Measurements from ENCODE around the gene NRL.

GRCh38 chr14:24141097-24141880 is 26.5 kb upstream of the NRL start, which contains the start of gene EMC9:
- TF ChIP-seq FOXM1 (IDR thresholded peaks at IDR 0.05; ENCODE audit: low read depth) = peak; percentile 87
- no peak for TF ChIP-seq FOXM1 (CRISPR knock-in tag; IDR thresholded peaks at IDR 0.05; ENCODE audit: low read depth)
- TF ChIP-seq CTCF (IDR thresholded peaks at IDR 0.05 in 2 of 3, conservative IDR thresholded peaks at IDR 0.05 in 1 of 3; ENCODE audit: insufficient read depth in 2 of 3, low read depth in 1 of 3, low read length in 3 of 3) = peak in 2 of 3 experiments; percentile 32 to 35; a peak in 2 of 6 replicates
- TF ChIP-seq TGIF2 (CRISPR knock-in tag; IDR thresholded peaks at IDR 0.05) = no peak
- no peak for TF ChIP-seq ATF3 (IDR thresholded peaks at IDR 0.05)
- TF ChIP-seq ATF3 (CRISPR knock-in tag; conservative IDR thresholded peaks at IDR 0.05) = no peak
- no peak for TF ChIP-seq ZNF274 (IDR thresholded peaks at IDR 0.05; ENCODE audit: borderline replicate concordance, low read depth, low read length)
- TF ChIP-seq GMEB1 (CRISPR knock-in tag; IDR thresholded peaks at IDR 0.05) = no peak
- no peak for TF ChIP-seq ZNF124 (CRISPR knock-in tag; IDR thresholded peaks at IDR 0.05)
- TF ChIP-seq ZNF324 (CRISPR knock-in tag; IDR thresholded peaks at IDR 0.05) = no peak
- TF ChIP-seq ZNF644 (tag; IDR thresholded peaks at IDR 0.05; ENCODE audit: low read depth) = no peak
- TF ChIP-seq RNF219 (CRISPR knock-in tag; IDR thresholded peaks at IDR 0.05) = no peak
